IPS DF 4.7 (cell line): ENCODE measurements around the gene VPS45.
"Not testable (repeated sequence)": the region's sequence is repeated elsewhere in the genome, so short reads cannot be mapped to it uniquely, and the experiment has no call there.

ENCODE experiments used
- DNase-seq: peaks from one replicate; pipeline ENCODE4 v3.0.0-alpha.2; 2013; ENCODE audit warnings: low spot score; ENCODE audit errors: extremely low read depth

The VPS45 gene

GRCh38 chr1:150067184-150068108 lies at the start of gene VPS45:
Gene VPS45 (plus strand): TSS chr1:150067776. CDS start chr1:150067858, 82 bp downstream.
- peak; percentile 51 for DNase-seq

- no peak for DNase-seq
Measured at GRCh38 chr1:150018165-150018564, 49.4 kb upstream of the VPS45 start.

- no peak for DNase-seq
Measured at GRCh38 chr1:150020711-150021110, 46.9 kb upstream of the VPS45 start.

GRCh38 chr1:150021191-150021694 lies 46.3 kb upstream of the VPS45 start:
- no peak for DNase-seq

GRCh38 chr1:150022357-150022756 lies 45.2 kb upstream of the VPS45 start:
- no peak for DNase-seq

GRCh38 chr1:150024156-150024555 lies 43.4 kb upstream of the VPS45 start:
- no peak for DNase-seq

- DNase-seq: no peak
Measured at GRCh38 chr1:150028322-150028721, 39.3 kb upstream of the VPS45 start.

GRCh38 chr1:150034336-150034735 lies 33.2 kb upstream of the VPS45 start:
- no peak for DNase-seq

GRCh38 chr1:150049926-150050325 lies 17.6 kb upstream of the VPS45 start:
- DNase-seq: no peak

- no peak for DNase-seq
Measured at GRCh38 chr1:150051089-150051373, 16.5 kb upstream of the VPS45 start.

GRCh38 chr1:150051905-150052412 lies 15.6 kb upstream of the VPS45 start:
- DNase-seq: not testable (repeated sequence)

- no peak for DNase-seq
Measured at GRCh38 chr1:150053926-150054325, 13.7 kb upstream of the VPS45 start.

- DNase-seq: not testable (repeated sequence)
Measured at GRCh38 chr1:150055507-150055906, 12.1 kb upstream of the VPS45 start.

GRCh38 chr1:150056407-150056806 lies 11.2 kb upstream of the VPS45 start:
- DNase-seq: no peak

- DNase-seq: no peak
Measured at GRCh38 chr1:150060260-150060659, 7.3 kb upstream of the VPS45 start.

- DNase-seq: no peak
Measured at GRCh38 chr1:150061632-150062101, 5.9 kb upstream of the VPS45 start.

GRCh38 chr1:150062113-150062512 lies 5.5 kb upstream of the VPS45 start:
- no peak for DNase-seq

GRCh38 chr1:150065184-150065871 lies 2.2 kb upstream of the VPS45 start:
- DNase-seq: no peak

- no peak for DNase-seq
Measured at GRCh38 chr1:150066328-150066727, 1.2 kb upstream of the VPS45 start.

- DNase-seq: no peak
Measured at GRCh38 chr1:150066838-150067183, 765 bp upstream of the VPS45 start.

- DNase-seq: no peak
Measured at GRCh38 chr1:150068109-150068435, 496 bp downstream of the VPS45 start.

GRCh38 chr1:150069923-150070322 lies 2.3 kb downstream of the VPS45 start:
- no peak for DNase-seq
